ENCODE data around the gene SMTN. TPM values are rescaled to one million over a fixed set of nuclear protein-coding genes. Genes with fewer than 3 reads are reported as not detected.

The SMTN gene
- total and polyA plus RNA-seq, 9 donors: 23.1 to 238 (median 61.2) TPM

DNA sequence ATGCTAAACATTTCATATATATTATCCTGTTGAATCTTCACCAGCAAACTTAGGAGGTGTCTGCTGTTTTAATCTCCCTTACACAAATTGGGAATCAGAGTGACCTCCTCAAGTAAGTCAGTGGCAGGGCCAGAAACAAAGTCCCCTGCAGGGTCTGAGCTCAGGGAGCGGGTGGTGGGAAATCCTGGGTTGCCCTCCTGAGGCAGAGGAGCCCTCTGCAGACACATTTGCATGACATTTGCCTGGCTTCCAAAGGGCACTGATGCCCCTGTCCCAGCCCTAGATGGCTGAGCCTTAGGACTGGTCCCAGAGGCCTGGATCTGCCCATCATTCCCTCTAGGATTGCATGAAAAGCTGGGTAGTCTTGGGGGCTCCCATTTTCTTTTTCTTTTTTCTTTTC lies 39.5 kb downstream of the SMTN start:
- Histone ChIP-seq H3K4me3 (no peak overlapping the region), H3K36me3 (no peaks in the 10 kb centered on the region), H3K9me3 (no peaks in the 10 kb centered on the region), H3K27me3 (no peaks in the 10 kb centered on the region), H3K27ac (no peak overlapping the region), H3K4me1 (ENCODE audit: insufficient read depth) (peaks cover 3% of the 10 kb centered on the region)
- 91 to 98% (median 96%) methylated on average over 1 of the region's 1 CpG for WGBS, 3 donors
- intact Hi-C loops (cut with DNase I): no loop called here
- TF ChIP-seq, protein P1, sequence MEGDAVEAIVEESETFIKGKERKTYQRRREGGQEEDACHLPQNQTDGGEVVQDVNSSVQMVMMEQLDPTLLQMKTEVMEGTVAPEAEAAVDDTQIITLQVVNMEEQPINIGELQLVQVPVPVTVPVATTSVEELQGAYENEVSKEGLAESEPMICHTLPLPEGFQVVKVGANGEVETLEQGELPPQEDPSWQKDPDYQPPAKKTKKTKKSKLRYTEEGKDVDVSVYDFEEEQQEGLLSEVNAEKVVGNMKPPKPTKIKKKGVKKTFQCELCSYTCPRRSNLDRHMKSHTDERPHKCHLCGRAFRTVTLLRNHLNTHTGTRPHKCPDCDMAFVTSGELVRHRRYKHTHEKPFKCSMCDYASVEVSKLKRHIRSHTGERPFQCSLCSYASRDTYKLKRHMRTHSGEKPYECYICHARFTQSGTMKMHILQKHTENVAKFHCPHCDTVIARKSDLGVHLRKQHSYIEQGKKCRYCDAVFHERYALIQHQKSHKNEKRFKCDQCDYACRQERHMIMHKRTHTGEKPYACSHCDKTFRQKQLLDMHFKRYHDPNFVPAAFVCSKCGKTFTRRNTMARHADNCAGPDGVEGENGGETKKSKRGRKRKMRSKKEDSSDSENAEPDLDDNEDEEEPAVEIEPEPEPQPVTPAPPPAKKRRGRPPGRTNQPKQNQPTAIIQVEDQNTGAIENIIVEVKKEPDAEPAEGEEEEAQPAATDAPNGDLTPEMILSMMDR (IDR thresholded peaks at IDR 0.05): no peak
- TF ChIP-seq EP300 (IDR thresholded peaks at IDR 0.05): no peak
- no peak for DNase-seq

DNA sequence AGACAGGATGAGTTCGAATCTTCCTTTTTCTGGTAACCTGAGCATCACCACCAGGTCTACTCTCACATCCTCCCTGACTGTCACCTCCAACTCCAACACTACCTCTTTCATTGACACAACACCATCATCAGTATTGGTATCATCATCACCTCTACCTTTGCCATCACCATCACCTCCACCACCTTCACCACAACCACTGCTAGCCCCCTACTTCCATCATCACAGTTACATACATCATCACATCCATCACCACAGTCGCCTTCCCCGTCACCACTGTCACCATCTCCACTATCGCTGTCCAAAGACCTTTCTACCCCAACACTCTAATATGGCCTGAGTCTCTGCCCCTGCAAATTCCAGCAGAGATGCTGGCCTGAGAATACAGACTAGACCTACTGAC lies 40.3 kb downstream of the SMTN start:
- DNase-seq: no peak
- intact Hi-C loops (cut with DNase I): no loop called here
- no peak overlapping the region for H3K27ac ChIP-seq

DNA sequence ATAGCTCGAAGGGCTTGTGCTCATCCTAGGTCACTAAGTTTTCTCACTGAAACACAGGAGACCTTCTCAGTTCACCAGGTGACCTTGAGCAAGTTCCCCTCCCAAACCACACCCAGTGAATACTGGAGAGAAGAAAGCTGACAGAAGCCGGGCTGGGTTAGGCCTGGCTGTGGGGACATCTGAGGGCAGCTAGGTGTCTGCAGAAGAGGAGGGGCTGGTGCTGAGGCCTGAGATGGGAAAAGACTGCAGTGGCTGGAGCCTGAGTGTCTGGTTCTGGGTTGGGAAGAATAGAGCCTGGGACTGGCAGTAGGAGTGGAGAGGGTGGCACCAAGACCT lies 41.0 kb downstream of the SMTN start:
- no peak for DNase-seq
- Histone ChIP-seq H3K27me3 (no peaks in the 10 kb centered on the region), H3K27ac (no peak overlapping the region), H3K9me3 (no peaks in the 10 kb centered on the region), H3K36me3 (no peaks in the 10 kb centered on the region), H3K4me3 (no peak overlapping the region), H3K4me1 (ENCODE audit: insufficient read depth) (peaks cover 3% of the 10 kb centered on the region)
- TF ChIP-seq, protein P1 (IDR thresholded peaks at IDR 0.05): no peak
- TF ChIP-seq EP300 (IDR thresholded peaks at IDR 0.05) (no peak), POLR2A (IDR thresholded peaks at IDR 0.05) (no peak)
- intact Hi-C loops (cut with DNase I): no loop called here
- WGBS, 3 donors: 67 to 79% (median 68%) methylated on average over 2 of the region's 2 CpGs

More for the DNA sequence above, 40.3 kb downstream of the SMTN start:
- Histone ChIP-seq H3K4me3 (no peak overlapping the region), H3K4me1 (ENCODE audit: insufficient read depth) (peaks cover 3% of the 10 kb centered on the region), H3K9me3 (no peaks in the 10 kb centered on the region), H3K27me3 (no peaks in the 10 kb centered on the region), H3K36me3 (no peaks in the 10 kb centered on the region)
- TF ChIP-seq, protein P1 (IDR thresholded peaks at IDR 0.05): no peak
- no peak for TF ChIP-seq POLR2A (IDR thresholded peaks at IDR 0.05)
- no peak for TF ChIP-seq EP300 (IDR thresholded peaks at IDR 0.05)
- 95 to 97% (median 96%) methylated on average over 4 of the region's 4 CpGs for WGBS, 3 donors

DNA sequence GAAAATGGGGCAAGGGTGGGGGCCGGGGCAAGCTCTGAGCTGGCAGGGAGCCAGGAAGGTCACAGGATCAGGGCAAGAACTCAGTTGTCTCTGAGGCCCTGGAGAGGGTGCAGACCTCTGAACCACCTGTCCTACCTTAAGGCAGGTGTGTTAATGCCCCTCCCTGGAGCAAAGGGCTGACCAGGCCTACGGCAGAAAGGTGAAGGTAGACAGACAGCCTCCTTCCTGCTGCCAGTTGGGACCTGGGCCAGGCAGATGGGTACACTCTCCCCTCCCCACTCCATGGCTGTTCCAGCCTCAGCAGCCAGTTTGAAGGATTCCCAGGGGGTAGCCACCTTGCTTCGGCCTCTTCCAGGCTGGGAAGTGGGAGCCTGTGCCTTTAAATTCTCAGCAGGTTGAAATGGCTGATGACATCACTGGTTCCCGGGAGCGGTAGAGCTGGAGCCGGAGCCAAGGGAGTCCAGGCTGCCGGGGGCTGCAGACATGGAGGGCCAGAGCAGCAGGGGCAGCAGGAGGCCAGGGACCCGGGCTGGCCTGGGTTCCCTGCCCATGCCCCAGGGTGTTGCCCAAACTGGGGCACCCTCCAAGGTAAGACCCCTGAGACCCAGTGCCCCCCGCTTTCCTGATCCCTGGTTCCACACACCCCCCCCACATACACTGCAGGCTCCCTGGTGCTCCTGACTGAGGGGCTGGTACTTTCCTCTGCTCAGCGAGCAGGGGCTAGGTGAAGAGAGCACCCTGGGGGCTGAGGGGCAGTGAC lies 41.6 kb downstream of the SMTN start, which contains the start of gene INPP5J:
Gene INPP5J, plus strand, starts transcription at position 435 of the 760 bp plus-strand sequence. Its CDS starts 49 bp downstream, at position 484.
- no peak for TF ChIP-seq POLR2A (IDR thresholded peaks at IDR 0.05)
- TF ChIP-seq, protein P1 (IDR thresholded peaks at IDR 0.05): no peak
- TF ChIP-seq EP300 (IDR thresholded peaks at IDR 0.05): no peak
- H3K4me3 ChIP-seq: peak within 1 kb of the TSS; percentile 36
- H3K4me1 ChIP-seq (ENCODE audit: insufficient read depth): peaks cover 3% of the 10 kb centered on the region
- H3K27me3 ChIP-seq: no peaks in the 10 kb centered on the region
- WGBS, 3 donors: 4 to 13% (median 8%) methylated on average over 10 of the region's 10 CpGs
- no peaks in the 10 kb centered on the region for H3K9me3 ChIP-seq
- no peak within 1 kb of the TSS for H3K27ac ChIP-seq
- H3K36me3 ChIP-seq: no peaks in the 10 kb centered on the region
- intact Hi-C loops (cut with DNase I): no loop called here
- DNase-seq: peak; percentile 41 to 62 (median 57)
